MCF 10A (cell line): Measurements from ENCODE around the gene TRIM65. TPM values are rescaled to one million over a fixed set of nuclear protein-coding genes. Genes with fewer than 3 reads are reported as not detected.

Experiments
- BruUV-seq: library from RNA; stranded (reverse); fragments of 400-500 nt; replicated peaks from 2 replicates; lab custom pipeline; 2021; lab: Mats Ljungman, UMichigan
- CTCF ChIA-PET: fragments of 300-600 bp; sonication (Branson Sonifier 250); formaldehyde crosslinking; extraction: SDS; loops from one replicate; lab custom pipeline; 2021; ENCODE audit warnings: antibody characterized with exemption, inconsistent platforms; lab: Yijun Ruan, JAX
- POLR2A ChIA-PET: fragments of 300-600, 350-650 bp; sonication (Branson Sonifier 250); formaldehyde crosslinking; extraction: SDS; loops from one replicate; lab custom pipeline; 2020; ENCODE audit warnings: antibody characterized with exemption, inconsistent platforms; lab: Yijun Ruan, JAX
- DNase-seq: peaks from one replicate; pipeline ENCODE4 v3.0.0-alpha.2; 2018; ENCODE audit not compliant: unreplicated experiment
- H3K27ac Mint-ChIP-seq: one replicate; pipeline ENCODE4 v1.8.0; 2022; ENCODE audit warnings: mild to moderate bottlenecking, low read depth, mixed read lengths; ENCODE audit not compliant: unreplicated experiment
- H3K27me3 Mint-ChIP-seq: one replicate; pipeline ENCODE4 v1.8.0; 2022; ENCODE audit warnings: mixed read lengths; ENCODE audit not compliant: insufficient read depth, unreplicated experiment
- H3K36me3 Mint-ChIP-seq: one replicate; pipeline ENCODE4 v1.8.0; 2022; ENCODE audit warnings: mild to moderate bottlenecking, moderate library complexity, mixed read lengths; ENCODE audit not compliant: insufficient read depth, unreplicated experiment
- H3K4me1 Mint-ChIP-seq: one replicate; pipeline ENCODE4 v1.8.0; 2022; ENCODE audit warnings: mixed read lengths; ENCODE audit not compliant: insufficient read depth, unreplicated experiment
- H3K4me3 Mint-ChIP-seq: one replicate; pipeline ENCODE4 v1.8.0; 2022; ENCODE audit warnings: mild to moderate bottlenecking, moderate library complexity, mixed read lengths; ENCODE audit not compliant: unreplicated experiment
- H3K9me3 Mint-ChIP-seq: one replicate; pipeline ENCODE4 v1.8.0; 2022; ENCODE audit warnings: mixed read lengths; ENCODE audit not compliant: unreplicated experiment
- CTCF ChIP-seq: fragments of 200-600 bp; IDR thresholded peaks from one replicate; pipeline ENCODE4 v1.8.0; 2022; ENCODE audit warnings: antibody characterized with exemption, mild to moderate bottlenecking; ENCODE audit not compliant: unreplicated experiment
- intact Hi-C: fragments of 100-400 bp; cut with micrococcal nuclease; formaldehyde crosslinking; loops from 2 replicates; pipeline ENCODE4 v1.14.1; 2022
- total RNA-seq: library from RNA; stranded (reverse); gene quantifications from 2 replicates; pipeline ENCODE4 v1.2.3, GENCODE V29; 2022

The TRIM65 gene
- total RNA-seq, 1 experiment from 2014 or later: 15.9 TPM

- no peak within 1 kb of the TSS for H3K27ac Mint-ChIP-seq
- peak within 1 kb of the TSS; percentile 16 for H3K4me3 Mint-ChIP-seq
- POLR2A ChIA-PET: interaction anchor here (0.6 to 3.4 kb wide), 9 partner anchors 11 to 423 kb away, joined by 3 to 27 read pairs (median 3); partner anchors contain the start of genes UNK and WBP2
- H3K9me3 Mint-ChIP-seq: no peaks in the 10 kb centered on the region
- CTCF ChIA-PET: interaction anchor here (1.3 to 1.7 kb wide), 2 partner anchors 11 to 52 kb away, joined by 3 to 8 read pairs; partner anchors contain the start of genes TRIM65 and WBP2
- H3K4me1 Mint-ChIP-seq: peaks cover 14% of the 10 kb centered on the region
- no peaks in the 10 kb centered on the region for H3K27me3 Mint-ChIP-seq
- no TSS peak for BruUV-seq
- no peak for TF ChIP-seq CTCF
- H3K36me3 Mint-ChIP-seq: peaks cover 34% of the 10 kb centered on the region
- peak; percentile 60 for DNase-seq
- intact Hi-C loops: no loop called here
These were observed 52.9 kb downstream of the TRIM65 start, which contains the start of gene UNC13D for GRCh38 chr17:75843577-75844529. UNC13D (minus strand) TSS chr17:75844404; CDS start chr17:75844337, 67 bp downstream.

GRCh38 chr17:75842963-75843576 lies 53.7 kb downstream of the TRIM65 start:
- Mint-ChIP-seq H3K9me3 (no peaks in the 10 kb centered on the region), H3K27ac (no peak overlapping the region), H3K4me1 (peaks cover 14% of the 10 kb centered on the region), H3K36me3 (peaks cover 26% of the 10 kb centered on the region), H3K4me3 (no peak overlapping the region), H3K27me3 (no peaks in the 10 kb centered on the region)
- intact Hi-C loops: no loop called here
- DNase-seq: no peak
- POLR2A ChIA-PET: interaction anchor here (1.1 to 3.4 kb wide), 3 partner anchors 10 to 66 kb away, joined by 3 to 27 read pairs (median 4); partner anchors contain the start of gene WBP2
- BruUV-seq: no TSS peak
- CTCF ChIA-PET: no interaction called here
- TF ChIP-seq CTCF: no peak

- intact Hi-C loops: no loop called here
- H3K36me3 Mint-ChIP-seq: peaks cover 19% of the 10 kb centered on the region
- no TSS peak for BruUV-seq
- no peak for TF ChIP-seq CTCF
- ChIA-PET POLR2A (interaction anchor here (1.2 kb wide), 1 partner anchor 66 kb away, joined by 3 read pairs; no protein-coding TSS in a partner anchor), CTCF (no interaction called here)
- no peak for DNase-seq
- no peaks in the 10 kb centered on the region for H3K27me3 Mint-ChIP-seq
- H3K4me1 Mint-ChIP-seq: peaks cover 14% of the 10 kb centered on the region
- no peaks in the 10 kb centered on the region for H3K9me3 Mint-ChIP-seq
- no peak overlapping the region for H3K4me3 Mint-ChIP-seq
- H3K27ac Mint-ChIP-seq: no peak overlapping the region
These were observed 54.3 kb downstream of the TRIM65 start for GRCh38 chr17:75842411-75842810.

GRCh38 chr17:75840799-75841164 lies 56.0 kb downstream of the TRIM65 start:
- no peak for TF ChIP-seq CTCF
- H3K4me1 Mint-ChIP-seq: peaks cover 8% of the 10 kb centered on the region
- no peak overlapping the region for H3K4me3 Mint-ChIP-seq
- intact Hi-C loops: no loop called here
- ChIA-PET CTCF (no interaction called here), POLR2A (interaction anchor here (0.6 to 0.7 kb wide), 2 partner anchors 169 to 263 kb away, joined by 3 read pairs; partner anchors contain the start of gene EXOC7)
- H3K9me3 Mint-ChIP-seq: no peaks in the 10 kb centered on the region
- no peak overlapping the region for H3K27ac Mint-ChIP-seq
- BruUV-seq: no TSS peak
- no peaks in the 10 kb centered on the region for H3K27me3 Mint-ChIP-seq
- H3K36me3 Mint-ChIP-seq: peaks cover 6% of the 10 kb centered on the region
- DNase-seq: no peak
